ENCODE data around the gene MYOM3. TPM values are rescaled to one million over a fixed set of nuclear protein-coding genes. Genes with fewer than 3 reads are reported as not detected.

Gene MYOM3
- total and polyA plus RNA-seq, 8 donors = 0.12 to 1.8 (median 0.18) TPM; not detected in 1

GRCh38 chr1:24140741-24141181, 28.8 kb upstream of the MYOM3 start:
- no peak for DNase-seq
- Histone ChIP-seq H3K9me3 (no peaks in the 10 kb centered on the region), H3K4me3 (no peak overlapping the region), H3K27me3 (no peaks in the 10 kb centered on the region), H3K4me1 (peaks cover 0 to 22% (median 16%) of the 10 kb centered on the region in 4 donors), H3K27ac (no peak overlapping the region), H3K36me3 (no peaks in the 10 kb centered on the region)
- intact Hi-C loops (cut with DNase I; ENCODE audit: low total_unique reads) = no loop called here
- 82 to 97% (median 90%) methylated on average over 16 to 17 of the region's 17 CpGs for WGBS, 5 donors
- TF ChIP-seq CTCF (IDR thresholded peaks at IDR 0.05) (no peak), POLR2AphosphoS5 (IDR thresholded peaks at IDR 0.05) (no peak), EP300 (IDR thresholded peaks at IDR 0.05) (no peak), POLR2A (IDR thresholded peaks at IDR 0.05) (no peak)

- Histone ChIP-seq H3K4me1 (peaks cover 0 to 22% (median 16%) of the 10 kb centered on the region in 4 donors), H3K36me3 (no peaks in the 10 kb centered on the region), H3K27ac (no peak overlapping the region), H3K9me3 (no peaks in the 10 kb centered on the region), H3K27me3 (no peaks in the 10 kb centered on the region), H3K4me3 (no peak overlapping the region)
- DNase-seq = no peak
- intact Hi-C loops (cut with DNase I; ENCODE audit: low total_unique reads) = no loop called here
- 84 to 93% (median 90%) methylated on average over 11 of the region's 11 CpGs for WGBS, 5 donors
- TF ChIP-seq EP300 (IDR thresholded peaks at IDR 0.05) (no peak), CTCF (IDR thresholded peaks at IDR 0.05) (no peak), POLR2A (IDR thresholded peaks at IDR 0.05) (no peak), POLR2AphosphoS5 (IDR thresholded peaks at IDR 0.05) (no peak)
Observed at GRCh38 chr1:24139841-24140425, 28.0 kb upstream of the MYOM3 start.

GRCh38 chr1:24139222-24139489, 27.2 kb upstream of the MYOM3 start:
- Histone ChIP-seq H3K27ac (no peak overlapping the region), H3K4me3 (no peak overlapping the region), H3K27me3 (no peaks in the 10 kb centered on the region), H3K36me3 (peaks cover 0 to under 1% (median 0%) of the 10 kb centered on the region in 4 donors), H3K9me3 (no peaks in the 10 kb centered on the region), H3K4me1 (peaks cover 0 to 22% (median 16%) of the 10 kb centered on the region in 4 donors)
- no peak for DNase-seq
- intact Hi-C loops (cut with DNase I; ENCODE audit: low total_unique reads) = no loop called here
- WGBS, 5 donors = 70 to 79% (median 74%) methylated on average over 2 of the region's 2 CpGs
- TF ChIP-seq POLR2AphosphoS5 (IDR thresholded peaks at IDR 0.05) = no peak
- no peak for TF ChIP-seq POLR2A (IDR thresholded peaks at IDR 0.05)
- no peak for TF ChIP-seq CTCF (IDR thresholded peaks at IDR 0.05)
- no peak for TF ChIP-seq EP300 (IDR thresholded peaks at IDR 0.05)

GRCh38 chr1:24138476-24139221, 26.7 kb upstream of the MYOM3 start:
- no peaks in the 10 kb centered on the region for H3K9me3 ChIP-seq
- H3K27me3 ChIP-seq = no peaks in the 10 kb centered on the region
- no peak overlapping the region for H3K4me3 ChIP-seq
- peaks cover 0 to 19% (median 14%) of the 10 kb centered on the region in 4 donors for H3K4me1 ChIP-seq
- H3K27ac ChIP-seq = no peak overlapping the region
- no peak for DNase-seq
- 64 to 81% (median 68%) methylated on average over 13 of the region's 13 CpGs for WGBS, 5 donors
- peaks cover 0 to 6% (median 0%) of the 10 kb centered on the region in 4 donors for H3K36me3 ChIP-seq
- intact Hi-C loops (cut with DNase I; ENCODE audit: low total_unique reads) = no loop called here
- TF ChIP-seq CTCF (IDR thresholded peaks at IDR 0.05) = no peak
- no peak for TF ChIP-seq EP300 (IDR thresholded peaks at IDR 0.05)
- no peak for TF ChIP-seq POLR2AphosphoS5 (IDR thresholded peaks at IDR 0.05)

All from stomach (tissue), 9 donors.